ENCODE results near the gene MYL5. TPM values are rescaled to one million over a fixed set of nuclear protein-coding genes. Genes with fewer than 3 reads are reported as not detected.

The MYL5 gene
- total and polyA plus RNA-seq, 2 of the 13 experiments (the other 11 are each of a cell fraction or from before 2014, with no cell fraction given): 6.5 to 16.0 TPM

DNA sequence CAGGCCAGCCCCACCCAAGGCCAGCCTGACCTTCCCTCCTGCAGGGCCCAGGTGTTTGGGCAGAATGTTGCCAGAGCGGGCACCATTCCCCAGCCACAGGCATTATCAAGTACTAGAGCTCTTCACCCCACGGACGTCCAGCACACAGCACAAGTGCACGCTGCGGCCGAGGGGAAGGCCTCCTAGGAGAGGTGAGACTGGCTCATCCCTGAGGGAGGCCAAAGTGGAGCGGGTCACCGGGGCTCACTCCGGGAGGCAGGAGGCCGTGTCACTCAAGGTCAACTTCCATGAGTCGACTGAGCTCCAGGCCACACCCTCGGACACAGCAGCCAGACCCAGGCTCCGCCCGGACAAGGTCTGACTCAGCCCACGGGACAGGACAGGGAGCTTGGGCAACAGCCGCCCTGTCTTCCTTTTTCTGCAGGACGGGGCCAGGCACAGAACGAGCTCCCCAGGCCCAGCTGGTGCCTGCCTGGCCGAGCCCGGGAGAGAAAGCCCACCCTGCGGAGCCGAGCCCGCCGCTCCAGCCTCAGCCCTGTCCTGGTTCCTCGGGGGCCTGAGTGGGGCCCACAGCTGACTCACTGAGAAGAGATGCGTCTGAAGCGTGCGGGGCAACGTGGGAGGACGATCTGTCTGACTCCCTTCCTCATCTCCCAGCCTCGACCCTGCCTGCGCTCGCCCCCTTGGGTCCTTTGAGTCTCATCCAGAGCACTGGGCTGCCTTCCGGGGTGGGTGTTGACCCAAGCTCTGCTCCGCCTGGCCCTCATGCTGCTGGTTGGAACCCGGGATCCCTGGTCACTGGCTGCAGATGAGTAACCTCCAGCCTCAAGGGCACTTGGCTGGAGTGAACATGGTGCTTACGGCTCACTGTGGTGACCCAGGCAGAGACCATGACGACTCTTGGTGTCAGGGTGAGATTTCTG, 13.0 kb downstream of the MYL5 start (continued):
- TF ChIP-seq ZNF552 (CRISPR knock-in tag; IDR thresholded peaks at IDR 0.05; ENCODE audit: borderline replicate concordance): peak; percentile 35; the same call in 1 of the 2 replicates
- TF ChIP-seq PAWR (CRISPR knock-in tag; IDR thresholded peaks at IDR 0.05; ENCODE audit: borderline replicate concordance): no peak
- TF ChIP-seq, protein P1, sequence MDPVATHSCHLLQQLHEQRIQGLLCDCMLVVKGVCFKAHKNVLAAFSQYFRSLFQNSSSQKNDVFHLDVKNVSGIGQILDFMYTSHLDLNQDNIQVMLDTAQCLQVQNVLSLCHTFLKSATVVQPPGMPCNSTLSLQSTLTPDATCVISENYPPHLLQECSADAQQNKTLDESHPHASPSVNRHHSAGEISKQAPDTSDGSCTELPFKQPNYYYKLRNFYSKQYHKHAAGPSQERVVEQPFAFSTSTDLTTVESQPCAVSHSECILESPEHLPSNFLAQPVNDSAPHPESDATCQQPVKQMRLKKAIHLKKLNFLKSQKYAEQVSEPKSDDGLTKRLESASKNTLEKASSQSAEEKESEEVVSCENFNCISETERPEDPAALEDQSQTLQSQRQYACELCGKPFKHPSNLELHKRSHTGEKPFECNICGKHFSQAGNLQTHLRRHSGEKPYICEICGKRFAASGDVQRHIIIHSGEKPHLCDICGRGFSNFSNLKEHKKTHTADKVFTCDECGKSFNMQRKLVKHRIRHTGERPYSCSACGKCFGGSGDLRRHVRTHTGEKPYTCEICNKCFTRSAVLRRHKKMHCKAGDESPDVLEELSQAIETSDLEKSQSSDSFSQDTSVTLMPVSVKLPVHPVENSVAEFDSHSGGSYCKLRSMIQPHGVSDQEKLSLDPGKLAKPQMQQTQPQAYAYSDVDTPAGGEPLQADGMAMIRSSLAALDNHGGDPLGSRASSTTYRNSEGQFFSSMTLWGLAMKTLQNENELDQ (CRISPR knock-in tag; IDR thresholded peaks at IDR 0.05; ENCODE audit: borderline replicate concordance): no peak
- no peak for TF ChIP-seq SPEN (CRISPR knock-in tag; IDR thresholded peaks at IDR 0.05; ENCODE audit: low read depth)
- TF ChIP-seq, protein P2, sequence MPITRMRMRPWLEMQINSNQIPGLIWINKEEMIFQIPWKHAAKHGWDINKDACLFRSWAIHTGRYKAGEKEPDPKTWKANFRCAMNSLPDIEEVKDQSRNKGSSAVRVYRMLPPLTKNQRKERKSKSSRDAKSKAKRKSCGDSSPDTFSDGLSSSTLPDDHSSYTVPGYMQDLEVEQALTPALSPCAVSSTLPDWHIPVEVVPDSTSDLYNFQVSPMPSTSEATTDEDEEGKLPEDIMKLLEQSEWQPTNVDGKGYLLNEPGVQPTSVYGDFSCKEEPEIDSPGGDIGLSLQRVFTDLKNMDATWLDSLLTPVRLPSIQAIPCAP (CRISPR knock-in tag; IDR thresholded peaks at IDR 0.05; ENCODE audit: low read depth): no peak
- TF ChIP-seq, protein P3, sequence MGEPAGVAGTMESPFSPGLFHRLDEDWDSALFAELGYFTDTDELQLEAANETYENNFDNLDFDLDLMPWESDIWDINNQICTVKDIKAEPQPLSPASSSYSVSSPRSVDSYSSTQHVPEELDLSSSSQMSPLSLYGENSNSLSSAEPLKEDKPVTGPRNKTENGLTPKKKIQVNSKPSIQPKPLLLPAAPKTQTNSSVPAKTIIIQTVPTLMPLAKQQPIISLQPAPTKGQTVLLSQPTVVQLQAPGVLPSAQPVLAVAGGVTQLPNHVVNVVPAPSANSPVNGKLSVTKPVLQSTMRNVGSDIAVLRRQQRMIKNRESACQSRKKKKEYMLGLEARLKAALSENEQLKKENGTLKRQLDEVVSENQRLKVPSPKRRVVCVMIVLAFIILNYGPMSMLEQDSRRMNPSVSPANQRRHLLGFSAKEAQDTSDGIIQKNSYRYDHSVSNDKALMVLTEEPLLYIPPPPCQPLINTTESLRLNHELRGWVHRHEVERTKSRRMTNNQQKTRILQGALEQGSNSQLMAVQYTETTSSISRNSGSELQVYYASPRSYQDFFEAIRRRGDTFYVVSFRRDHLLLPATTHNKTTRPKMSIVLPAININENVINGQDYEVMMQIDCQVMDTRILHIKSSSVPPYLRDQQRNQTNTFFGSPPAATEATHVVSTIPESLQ (CRISPR knock-in tag; conservative IDR thresholded peaks at IDR 0.05): no peak
- TF ChIP-seq, protein P4, sequence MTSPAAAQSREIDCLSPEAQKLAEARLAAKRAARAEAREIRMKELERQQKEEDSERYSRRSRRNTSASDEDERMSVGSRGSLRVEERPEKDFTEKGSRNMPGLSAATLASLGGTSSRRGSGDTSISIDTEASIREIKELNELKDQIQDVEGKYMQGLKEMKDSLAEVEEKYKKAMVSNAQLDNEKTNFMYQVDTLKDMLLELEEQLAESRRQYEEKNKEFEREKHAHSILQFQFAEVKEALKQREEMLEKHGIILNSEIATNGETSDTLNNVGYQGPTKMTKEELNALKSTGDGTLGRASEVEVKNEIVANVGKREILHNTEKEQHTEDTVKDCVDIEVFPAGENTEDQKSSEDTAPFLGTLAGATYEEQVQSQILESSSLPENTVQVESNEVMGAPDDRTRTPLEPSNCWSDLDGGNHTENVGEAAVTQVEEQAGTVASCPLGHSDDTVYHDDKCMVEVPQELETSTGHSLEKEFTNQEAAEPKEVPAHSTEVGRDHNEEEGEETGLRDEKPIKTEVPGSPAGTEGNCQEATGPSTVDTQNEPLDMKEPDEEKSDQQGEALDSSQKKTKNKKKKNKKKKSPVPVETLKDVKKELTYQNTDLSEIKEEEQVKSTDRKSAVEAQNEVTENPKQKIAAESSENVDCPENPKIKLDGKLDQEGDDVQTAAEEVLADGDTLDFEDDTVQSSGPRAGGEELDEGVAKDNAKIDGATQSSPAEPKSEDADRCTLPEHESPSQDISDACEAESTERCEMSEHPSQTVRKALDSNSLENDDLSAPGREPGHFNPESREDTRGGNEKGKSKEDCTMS (CRISPR knock-in tag; conservative IDR thresholded peaks at IDR 0.05): no peak
- 0 out of 2 replicates have a peak, but pooled peaks have one; percentile 57 for TF ChIP-seq SNAI1 (CRISPR knock-in tag; IDR thresholded peaks at IDR 0.05; ENCODE audit: borderline replicate concordance)
- TF ChIP-seq, protein P5, sequence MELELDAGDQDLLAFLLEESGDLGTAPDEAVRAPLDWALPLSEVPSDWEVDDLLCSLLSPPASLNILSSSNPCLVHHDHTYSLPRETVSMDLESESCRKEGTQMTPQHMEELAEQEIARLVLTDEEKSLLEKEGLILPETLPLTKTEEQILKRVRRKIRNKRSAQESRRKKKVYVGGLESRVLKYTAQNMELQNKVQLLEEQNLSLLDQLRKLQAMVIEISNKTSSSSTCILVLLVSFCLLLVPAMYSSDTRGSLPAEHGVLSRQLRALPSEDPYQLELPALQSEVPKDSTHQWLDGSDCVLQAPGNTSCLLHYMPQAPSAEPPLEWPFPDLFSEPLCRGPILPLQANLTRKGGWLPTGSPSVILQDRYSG (CRISPR knock-in tag; IDR thresholded peaks at IDR 0.05): 0 out of 2 replicates have a peak, but pooled peaks have one; percentile 41
- TF ChIP-seq, protein P6, sequence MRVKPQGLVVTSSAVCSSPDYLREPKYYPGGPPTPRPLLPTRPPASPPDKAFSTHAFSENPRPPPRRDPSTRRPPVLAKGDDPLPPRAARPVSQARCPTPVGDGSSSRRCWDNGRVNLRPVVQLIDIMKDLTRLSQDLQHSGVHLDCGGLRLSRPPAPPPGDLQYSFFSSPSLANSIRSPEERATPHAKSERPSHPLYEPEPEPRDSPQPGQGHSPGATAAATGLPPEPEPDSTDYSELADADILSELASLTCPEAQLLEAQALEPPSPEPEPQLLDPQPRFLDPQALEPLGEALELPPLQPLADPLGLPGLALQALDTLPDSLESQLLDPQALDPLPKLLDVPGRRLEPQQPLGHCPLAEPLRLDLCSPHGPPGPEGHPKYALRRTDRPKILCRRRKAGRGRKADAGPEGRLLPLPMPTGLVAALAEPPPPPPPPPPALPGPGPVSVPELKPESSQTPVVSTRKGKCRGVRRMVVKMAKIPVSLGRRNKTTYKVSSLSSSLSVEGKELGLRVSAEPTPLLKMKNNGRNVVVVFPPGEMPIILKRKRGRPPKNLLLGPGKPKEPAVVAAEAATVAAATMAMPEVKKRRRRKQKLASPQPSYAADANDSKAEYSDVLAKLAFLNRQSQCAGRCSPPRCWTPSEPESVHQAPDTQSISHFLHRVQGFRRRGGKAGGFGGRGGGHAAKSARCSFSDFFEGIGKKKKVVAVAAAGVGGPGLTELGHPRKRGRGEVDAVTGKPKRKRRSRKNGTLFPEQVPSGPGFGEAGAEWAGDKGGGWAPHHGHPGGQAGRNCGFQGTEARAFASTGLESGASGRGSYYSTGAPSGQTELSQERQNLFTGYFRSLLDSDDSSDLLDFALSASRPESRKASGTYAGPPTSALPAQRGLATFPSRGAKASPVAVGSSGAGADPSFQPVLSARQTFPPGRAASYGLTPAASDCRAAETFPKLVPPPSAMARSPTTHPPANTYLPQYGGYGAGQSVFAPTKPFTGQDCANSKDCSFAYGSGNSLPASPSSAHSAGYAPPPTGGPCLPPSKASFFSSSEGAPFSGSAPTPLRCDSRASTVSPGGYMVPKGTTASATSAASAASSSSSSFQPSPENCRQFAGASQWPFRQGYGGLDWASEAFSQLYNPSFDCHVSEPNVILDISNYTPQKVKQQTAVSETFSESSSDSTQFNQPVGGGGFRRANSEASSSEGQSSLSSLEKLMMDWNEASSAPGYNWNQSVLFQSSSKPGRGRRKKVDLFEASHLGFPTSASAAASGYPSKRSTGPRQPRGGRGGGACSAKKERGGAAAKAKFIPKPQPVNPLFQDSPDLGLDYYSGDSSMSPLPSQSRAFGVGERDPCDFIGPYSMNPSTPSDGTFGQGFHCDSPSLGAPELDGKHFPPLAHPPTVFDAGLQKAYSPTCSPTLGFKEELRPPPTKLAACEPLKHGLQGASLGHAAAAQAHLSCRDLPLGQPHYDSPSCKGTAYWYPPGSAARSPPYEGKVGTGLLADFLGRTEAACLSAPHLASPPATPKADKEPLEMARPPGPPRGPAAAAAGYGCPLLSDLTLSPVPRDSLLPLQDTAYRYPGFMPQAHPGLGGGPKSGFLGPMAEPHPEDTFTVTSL (CRISPR knock-in tag; IDR thresholded peaks at IDR 0.05; ENCODE audit: borderline replicate concordance): no peak
